Mesendoderm (in vitro differentiated cells): ENCODE results near the gene CC2D1B.

Source experiments
- DNase-seq: peaks from one replicate; pipeline ENCODE4 v3.0.0; 2013
- H2AK5ac ChIP-seq: 2 replicates; pipeline ENCODE4 v1.6.1; 2013; ENCODE audit warnings: low read length, inconsistent platforms
- H2BK120ac ChIP-seq: 2 replicates; pipeline ENCODE4 v1.6.1; 2013; ENCODE audit warnings: low read depth, mild to moderate bottlenecking, low read length, moderate library complexity, mixed read lengths
- H2BK15ac ChIP-seq: replicated peaks from 2 replicates; pipeline ENCODE4 v1.6.1; 2013; ENCODE audit warnings: low read depth, mild to moderate bottlenecking, moderate library complexity
- H2BK5ac ChIP-seq: 2 replicates; pipeline ENCODE4 v1.6.1; 2013; ENCODE audit warnings: low read length, inconsistent platforms
- H3K18ac ChIP-seq: 2 replicates; pipeline ENCODE4 v1.6.1; 2013; ENCODE audit warnings: mild to moderate bottlenecking, low read length, mixed read lengths
- H3K23ac ChIP-seq: one replicate; pipeline ENCODE4 v1.6.1; 2013; ENCODE audit warnings: low read length
- H3K27ac ChIP-seq: 2 replicates; pipeline ENCODE4 v1.5.1; 2013; ENCODE audit warnings: low read depth, mild to moderate bottlenecking, inconsistent platforms, low read length, moderate library complexity
- H3K27me3 ChIP-seq: 2 replicates; pipeline ENCODE4 v1.6.1; 2013; ENCODE audit warnings: low read length, control low read depth, mild to moderate bottlenecking, inconsistent platforms; ENCODE audit not compliant: insufficient read depth, poor library complexity
- H3K36me3 ChIP-seq: 2 replicates; pipeline ENCODE4 v1.6.1; 2013; ENCODE audit warnings: low read length, inconsistent platforms; ENCODE audit not compliant: control insufficient read depth, insufficient read depth
- H3K4ac ChIP-seq: one replicate; pipeline ENCODE4 v1.6.1; 2013; ENCODE audit warnings: low read depth, mild to moderate bottlenecking, low read length, moderate library complexity
- H3K4me1 ChIP-seq: 2 replicates; pipeline ENCODE4 v1.6.1; 2013; ENCODE audit warnings: low read depth, low read length, inconsistent platforms; ENCODE audit not compliant: control insufficient read depth
- H3K4me2 ChIP-seq: 2 replicates; pipeline ENCODE4 v1.6.1; 2013; ENCODE audit warnings: low read length
- H3K4me3 ChIP-seq: 2 replicates; pipeline ENCODE4 v1.5.1; 2013; ENCODE audit warnings: mild to moderate bottlenecking, low read length
- H3K56ac ChIP-seq: one replicate; pipeline ENCODE4 v1.6.1; 2013; ENCODE audit warnings: low read length
- H3K79me1 ChIP-seq: 2 replicates; pipeline ENCODE4 v1.6.1; 2013; ENCODE audit warnings: low read length, inconsistent platforms
- H3K79me2 ChIP-seq: 2 replicates; pipeline ENCODE4 v1.6.1; 2013; ENCODE audit warnings: mild to moderate bottlenecking, low read length; ENCODE audit not compliant: control insufficient read depth, insufficient read depth
- H3K9ac ChIP-seq: 2 replicates; pipeline ENCODE4 v1.6.1; 2013; ENCODE audit warnings: low read length, inconsistent platforms
- H4K5ac ChIP-seq: one replicate; pipeline ENCODE4 v1.6.1; 2013; ENCODE audit warnings: low read length
- H4K8ac ChIP-seq: one replicate; pipeline ENCODE4 v1.6.1; 2013; ENCODE audit warnings: low read depth, mild to moderate bottlenecking, control low read depth, low read length, moderate library complexity
- WGBS: extraction: QIAGEN DNeasy Blood & Tissue Kit; methylation state at CpG from one replicate; pipeline ENCODE4 v1.1.7; 2013; ENCODE audit warnings: low lambda C conversion rate, missing lambda C conversion rate; ENCODE audit not compliant: insufficient coverage; ENCODE audit errors: extremely low coverage; 5-methylcytosine and 5-hydroxymethylcytosine counted together

The CC2D1B gene

DNA sequence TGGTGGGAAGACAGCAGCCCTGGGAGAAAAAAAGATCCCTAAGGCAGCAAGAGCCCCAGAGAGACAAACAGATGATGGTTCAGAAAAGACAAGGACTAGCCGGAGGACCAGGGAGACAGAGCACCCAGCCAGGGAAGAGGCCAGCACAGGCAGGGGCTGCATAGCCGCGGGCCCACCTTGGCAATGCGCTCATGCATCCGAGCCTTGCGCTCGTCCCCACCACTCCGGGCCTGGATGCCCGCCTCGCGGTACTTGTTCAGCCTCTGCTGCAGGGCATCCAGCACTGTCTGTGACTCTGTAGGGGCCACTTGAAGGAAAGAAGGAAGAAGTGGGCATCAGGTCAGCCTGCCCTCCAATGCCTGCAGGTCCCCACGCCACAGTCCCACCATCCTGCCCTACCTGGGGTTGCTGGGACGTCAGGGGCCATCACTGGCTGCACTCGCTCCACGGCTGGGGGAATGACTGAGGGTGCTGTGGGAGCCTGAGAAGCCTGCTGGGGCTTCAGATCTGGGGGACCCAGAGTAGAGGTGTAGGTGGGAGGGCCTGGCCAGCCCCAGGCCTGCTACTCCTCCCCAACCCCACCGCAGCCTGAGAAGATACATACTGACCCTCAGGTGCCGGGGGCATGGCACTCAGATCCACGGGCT lies 7.0 kb downstream of the CC2D1B start:
- Histone ChIP-seq H3K27ac (no peak overlapping the region), H3K79me1 (peaks cover 3% of the 10 kb centered on the region), H3K4ac (no peak overlapping the region), H2BK5ac (no peak overlapping the region), H3K4me2 (no peak overlapping the region), H4K5ac (no peak overlapping the region), H3K4me3 (no peak overlapping the region), H2BK120ac (no peak overlapping the region), H3K36me3 (peaks cover 27% of the 10 kb centered on the region), H3K56ac (no peak overlapping the region), H3K79me2 (no peaks in the 10 kb centered on the region), H4K8ac (no peak overlapping the region), H3K18ac (no peak overlapping the region), H2AK5ac (no peak overlapping the region), H3K4me1 (no peaks in the 10 kb centered on the region), H2BK15ac (no peak overlapping the region), H3K23ac (no peak overlapping the region), H3K27me3 (no peaks in the 10 kb centered on the region), H3K9ac (no peak overlapping the region)
- DNase-seq, result no peak
- no CpG with 5 or more reads among the region's 18 CpGs for WGBS

GRCh38 chr1:52357397-52357796 lies 8.6 kb downstream of the CC2D1B start:
- Histone ChIP-seq H2BK15ac (no peak overlapping the region), H3K4me2 (no peak overlapping the region), H3K9ac (no peak overlapping the region), H2BK5ac (no peak overlapping the region), H2BK120ac (no peak overlapping the region), H4K5ac (no peak overlapping the region), H4K8ac (no peak overlapping the region), H3K4me3 (no peak overlapping the region), H3K36me3 (peaks cover 28% of the 10 kb centered on the region), H2AK5ac (no peak overlapping the region), H3K4ac (no peak overlapping the region), H3K4me1 (no peaks in the 10 kb centered on the region), H3K18ac (no peak overlapping the region), H3K27ac (no peak overlapping the region), H3K23ac (no peak overlapping the region), H3K79me1 (peaks cover under 1% of the 10 kb centered on the region), H3K79me2 (no peaks in the 10 kb centered on the region), H3K56ac (no peak overlapping the region), H3K27me3 (no peaks in the 10 kb centered on the region)
- no peak for DNase-seq
- no CpG with 5 or more reads among the region's 9 CpGs for WGBS

DNA sequence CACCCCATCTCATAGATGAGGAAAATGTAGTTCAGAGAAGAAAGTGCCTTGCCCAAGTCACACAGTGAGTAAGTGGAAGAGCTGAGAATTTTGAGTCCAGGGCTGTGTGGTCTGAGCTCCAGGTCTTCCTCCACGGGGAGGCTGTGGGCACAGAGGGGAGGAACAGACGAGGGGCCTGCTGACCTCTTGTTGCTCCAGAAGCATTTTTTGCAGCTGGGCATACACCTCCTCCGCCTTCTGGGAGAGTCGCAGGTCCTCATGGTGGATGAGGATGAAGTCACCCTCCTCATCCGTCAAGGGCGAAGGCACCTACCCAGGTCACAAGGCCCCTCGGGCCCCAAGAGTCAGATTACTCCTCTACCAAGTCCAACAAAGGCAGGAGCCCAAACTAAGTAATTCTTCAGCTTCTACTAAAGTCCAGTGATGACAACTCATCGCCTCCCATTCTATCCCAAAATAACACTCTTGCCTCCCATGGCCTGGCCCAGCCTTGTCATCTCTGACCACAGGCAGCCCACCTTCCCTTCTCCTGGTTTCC lies 9.1 kb downstream of the CC2D1B start:
- H3K36me3 ChIP-seq, result peaks cover 24% of the 10 kb centered on the region
- H3K79me1 ChIP-seq, result no peaks in the 10 kb centered on the region
- H3K18ac ChIP-seq, result no peak overlapping the region
- H2BK15ac ChIP-seq, result no peak overlapping the region
- H3K79me2 ChIP-seq, result no peaks in the 10 kb centered on the region
- no peak overlapping the region for H3K56ac ChIP-seq
- H3K4me2 ChIP-seq, result no peak overlapping the region
- H3K27ac ChIP-seq, result no peak overlapping the region
- H3K4me1 ChIP-seq, result no peaks in the 10 kb centered on the region
- H2AK5ac ChIP-seq, result no peak overlapping the region
- H3K4me3 ChIP-seq, result no peak overlapping the region
- H3K23ac ChIP-seq, result no peak overlapping the region
- H2BK5ac ChIP-seq, result no peak overlapping the region
- no peak for DNase-seq
- H3K4ac ChIP-seq, result no peak overlapping the region
- no CpG with 5 or more reads among the region's 8 CpGs for WGBS
- no peak overlapping the region for H3K9ac ChIP-seq
- no peak overlapping the region for H2BK120ac ChIP-seq
- H4K8ac ChIP-seq, result no peak overlapping the region
- no peak overlapping the region for H4K5ac ChIP-seq
- H3K27me3 ChIP-seq, result no peaks in the 10 kb centered on the region

- Histone ChIP-seq H3K36me3 (peaks cover 24% of the 10 kb centered on the region), H2BK15ac (no peak overlapping the region), H3K79me1 (no peaks in the 10 kb centered on the region), H2BK5ac (no peak overlapping the region), H4K5ac (no peak overlapping the region), H3K18ac (no peak overlapping the region), H3K23ac (no peak overlapping the region), H4K8ac (no peak overlapping the region), H3K27me3 (no peaks in the 10 kb centered on the region), H3K56ac (no peak overlapping the region), H3K27ac (no peak overlapping the region), H3K4me3 (no peak overlapping the region), H3K79me2 (no peaks in the 10 kb centered on the region), H2BK120ac (no peak overlapping the region), H3K4me2 (no peak overlapping the region), H3K4ac (no peak overlapping the region), H3K4me1 (peaks cover 2% of the 10 kb centered on the region), H3K9ac (no peak overlapping the region), H2AK5ac (no peak overlapping the region)
- no peak for DNase-seq
- no CpG with 5 or more reads among the region's 11 CpGs for whole genome bisulfite sequencing
Observed at GRCh38 chr1:52355847-52356505, 10.0 kb downstream of the CC2D1B start.

- no peak overlapping the region for H3K4me2 ChIP-seq
- no peak overlapping the region for H3K23ac ChIP-seq
- H3K9ac ChIP-seq, result no peak overlapping the region
- no peak overlapping the region for H2AK5ac ChIP-seq
- H4K5ac ChIP-seq, result no peak overlapping the region
- peaks cover 2% of the 10 kb centered on the region for H3K4me1 ChIP-seq
- no peak overlapping the region for H2BK120ac ChIP-seq
- H3K18ac ChIP-seq, result no peak overlapping the region
- H3K36me3 ChIP-seq, result peaks cover 22% of the 10 kb centered on the region
- no peak overlapping the region for H4K8ac ChIP-seq
- no peaks in the 10 kb centered on the region for H3K79me1 ChIP-seq
- no peak overlapping the region for H3K56ac ChIP-seq
- H3K79me2 ChIP-seq, result no peaks in the 10 kb centered on the region
- no peak overlapping the region for H2BK5ac ChIP-seq
- H3K4ac ChIP-seq, result no peak overlapping the region
- H3K4me3 ChIP-seq, result no peak overlapping the region
- no peaks in the 10 kb centered on the region for H3K27me3 ChIP-seq
- H2BK15ac ChIP-seq, result no peak overlapping the region
- no peak overlapping the region for H3K27ac ChIP-seq
- WGBS, result no CpG with 5 or more reads among the region's 8 CpGs
- DNase-seq, result no peak
Observed at GRCh38 chr1:52355436-52355835, 10.6 kb downstream of the CC2D1B start.
